GM10847 (cell line): ENCODE measurements around the gene GATA2.

ENCODE experiments used
- POLR2A ChIP-seq: IDR thresholded peaks from 2 replicates; pipeline ENCODE4 v1.6.1; 2011; ENCODE audit not compliant: insufficient read length; ENCODE audit errors: extremely low read depth

Gene GATA2

DNA sequence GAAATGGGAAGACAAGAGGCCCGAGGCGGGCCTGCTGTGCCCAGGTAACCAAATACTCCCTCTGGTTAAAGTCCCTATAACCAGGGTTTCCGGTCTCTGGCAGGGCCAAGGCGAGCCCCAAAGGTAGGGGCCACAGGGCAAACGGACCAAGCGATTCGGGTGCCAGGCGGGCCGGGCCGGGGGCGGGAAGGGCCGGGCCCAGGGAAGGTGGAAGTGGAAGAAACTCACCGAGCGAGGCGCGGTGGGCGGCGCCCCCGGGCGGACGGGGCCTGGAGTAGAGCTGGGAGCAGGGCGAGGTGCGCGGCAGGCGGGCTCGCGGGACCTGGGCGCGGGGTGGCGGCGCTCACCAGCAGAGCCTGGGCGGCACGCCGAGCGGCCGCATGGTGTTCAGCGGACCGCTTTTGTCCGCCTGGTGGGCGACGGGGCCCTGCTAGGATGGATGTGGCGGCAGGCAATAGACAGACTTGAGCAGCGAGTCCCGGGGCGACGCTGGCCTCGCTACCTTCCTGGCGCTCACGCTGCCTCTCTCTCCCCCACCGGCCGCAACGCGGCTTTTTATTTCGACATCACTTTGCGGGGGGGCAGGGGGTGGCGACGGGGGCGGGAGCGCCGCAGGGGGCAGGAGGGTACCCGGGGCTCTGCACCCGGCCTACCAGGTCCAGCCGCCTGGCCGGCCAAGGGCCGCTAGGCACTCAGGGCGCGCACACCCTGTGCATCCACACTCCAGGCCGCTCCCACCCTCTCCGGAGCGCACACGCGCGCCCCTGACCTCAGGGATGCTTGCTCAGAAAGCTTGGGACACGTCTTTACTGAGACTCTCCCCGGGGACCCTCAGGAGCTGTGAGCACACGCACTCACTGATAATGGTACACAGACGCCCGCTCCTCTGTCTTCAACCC lies at the start of gene GATA2:
Gene GATA2, minus strand, starts transcription at position 531 of the 899 bp plus-strand sequence. CDS start 6,170 bp downstream, outside the sequence.
- no peak for TF ChIP-seq POLR2A

DNA sequence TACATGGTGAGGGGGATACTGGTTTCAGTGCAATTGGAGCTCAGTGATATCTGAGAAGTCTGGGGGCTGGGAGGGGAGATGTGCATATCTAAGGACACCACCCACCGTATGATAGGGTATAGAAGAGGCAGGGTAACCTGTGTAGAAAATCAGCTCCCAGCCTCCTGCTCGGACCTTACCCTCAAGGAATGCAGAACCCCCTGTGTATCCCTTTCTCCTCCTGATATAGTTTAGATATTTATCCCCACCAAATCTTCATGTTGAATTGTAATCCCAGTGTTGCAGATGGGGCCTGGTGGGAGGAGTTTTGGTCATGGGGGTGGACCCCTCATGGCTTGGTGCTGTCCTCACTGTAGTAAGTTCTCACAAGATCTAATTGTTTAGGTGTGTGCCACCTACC lies 48.2 kb upstream of the GATA2 start:
- TF ChIP-seq POLR2A, result no peak

DNA sequence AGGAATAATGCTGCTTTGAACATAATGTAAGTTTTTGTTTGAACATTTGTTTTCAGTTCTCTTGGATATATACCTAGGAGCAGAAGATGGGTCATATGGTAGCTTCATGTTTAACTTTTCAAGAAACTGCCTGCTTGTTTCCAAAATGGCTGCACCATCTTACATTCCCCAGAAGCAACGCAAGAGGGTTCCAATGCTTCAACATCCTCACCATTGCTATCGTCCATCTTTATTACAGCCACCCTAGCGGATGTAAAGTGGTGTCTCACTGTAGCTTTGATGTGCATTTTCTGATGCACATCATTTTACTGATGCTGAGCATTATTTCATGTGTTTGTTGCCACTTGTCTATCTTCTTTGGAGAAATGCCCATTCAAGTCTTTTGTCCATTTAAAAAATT lies 46.4 kb upstream of the GATA2 start:
- no peak for TF ChIP-seq POLR2A

DNA sequence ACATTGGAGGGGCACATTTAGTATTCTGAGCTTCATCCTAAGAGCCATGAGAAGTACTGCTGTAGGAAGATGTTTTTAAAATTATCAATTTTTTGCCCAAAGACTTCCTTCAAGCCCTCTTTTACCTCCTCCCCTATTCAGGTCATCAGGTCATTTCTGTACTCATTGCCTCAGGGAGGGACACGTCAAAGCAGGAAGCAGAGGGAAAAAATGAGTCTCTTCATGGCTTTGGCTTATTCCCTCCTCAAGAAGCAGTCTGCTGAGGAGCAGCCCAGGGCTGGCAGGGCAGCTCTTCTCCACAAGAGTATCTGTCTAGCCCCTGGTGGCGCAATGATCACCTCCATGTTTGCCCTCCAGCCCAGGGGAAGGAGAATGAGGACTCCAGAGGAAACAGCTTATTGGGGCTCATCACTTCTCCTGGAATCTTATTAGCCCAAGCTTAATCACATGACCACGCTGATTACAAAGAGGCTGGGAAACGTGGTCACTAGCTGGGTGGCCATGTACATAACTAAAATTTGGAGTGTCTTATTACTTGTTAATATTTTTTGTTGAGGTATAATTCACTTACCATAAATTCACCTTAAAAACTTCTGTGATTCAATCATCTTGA lies 44.2 kb upstream of the GATA2 start:
- TF ChIP-seq POLR2A, result no peak

DNA sequence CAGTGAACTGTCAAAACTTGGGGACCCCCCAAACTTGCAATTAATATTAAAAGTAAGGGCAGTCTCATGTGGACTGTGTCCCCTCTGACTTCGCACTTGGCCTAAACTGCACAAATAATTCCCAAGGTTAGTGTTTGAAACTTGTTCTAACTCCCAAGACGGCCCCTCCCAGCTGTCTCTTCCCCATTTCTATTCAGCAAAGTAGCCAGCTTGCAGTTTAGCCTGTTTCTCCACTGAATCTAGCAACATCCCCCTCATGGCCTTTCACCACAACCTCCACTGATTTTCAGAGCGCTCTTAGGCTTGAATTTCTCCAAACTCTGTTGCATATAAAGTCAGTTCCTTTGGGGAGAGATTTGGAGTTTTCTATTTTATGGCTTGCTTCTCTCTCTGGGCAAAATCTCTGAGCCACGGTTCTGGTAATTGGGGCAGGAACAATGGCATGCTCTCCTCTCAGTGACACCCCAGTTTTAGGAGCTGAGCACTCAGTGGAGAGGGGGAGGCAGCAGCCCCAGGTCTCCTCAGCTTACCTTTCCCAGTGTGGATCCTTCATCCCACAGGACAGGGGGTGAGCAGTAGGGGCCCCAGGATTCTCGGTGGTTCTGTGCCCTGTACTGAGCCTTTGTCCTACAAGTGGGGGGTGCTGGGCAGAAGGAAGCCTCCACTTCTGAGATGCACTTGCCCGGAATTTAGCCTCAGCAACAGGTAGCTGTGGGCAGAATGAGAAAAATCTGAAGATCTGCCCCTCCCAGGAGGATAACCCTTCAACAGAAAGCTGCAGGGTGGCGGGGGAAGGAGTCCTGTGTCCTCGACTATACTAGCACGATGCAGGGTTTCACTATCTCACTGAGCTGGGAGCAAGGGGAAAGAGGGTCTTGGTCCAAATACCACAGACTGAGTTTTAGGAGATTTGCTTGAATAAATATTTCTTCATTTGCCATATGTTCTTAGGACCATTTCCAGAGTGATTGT lies 39.3 kb upstream of the GATA2 start:
- TF ChIP-seq POLR2A, result no peak

DNA sequence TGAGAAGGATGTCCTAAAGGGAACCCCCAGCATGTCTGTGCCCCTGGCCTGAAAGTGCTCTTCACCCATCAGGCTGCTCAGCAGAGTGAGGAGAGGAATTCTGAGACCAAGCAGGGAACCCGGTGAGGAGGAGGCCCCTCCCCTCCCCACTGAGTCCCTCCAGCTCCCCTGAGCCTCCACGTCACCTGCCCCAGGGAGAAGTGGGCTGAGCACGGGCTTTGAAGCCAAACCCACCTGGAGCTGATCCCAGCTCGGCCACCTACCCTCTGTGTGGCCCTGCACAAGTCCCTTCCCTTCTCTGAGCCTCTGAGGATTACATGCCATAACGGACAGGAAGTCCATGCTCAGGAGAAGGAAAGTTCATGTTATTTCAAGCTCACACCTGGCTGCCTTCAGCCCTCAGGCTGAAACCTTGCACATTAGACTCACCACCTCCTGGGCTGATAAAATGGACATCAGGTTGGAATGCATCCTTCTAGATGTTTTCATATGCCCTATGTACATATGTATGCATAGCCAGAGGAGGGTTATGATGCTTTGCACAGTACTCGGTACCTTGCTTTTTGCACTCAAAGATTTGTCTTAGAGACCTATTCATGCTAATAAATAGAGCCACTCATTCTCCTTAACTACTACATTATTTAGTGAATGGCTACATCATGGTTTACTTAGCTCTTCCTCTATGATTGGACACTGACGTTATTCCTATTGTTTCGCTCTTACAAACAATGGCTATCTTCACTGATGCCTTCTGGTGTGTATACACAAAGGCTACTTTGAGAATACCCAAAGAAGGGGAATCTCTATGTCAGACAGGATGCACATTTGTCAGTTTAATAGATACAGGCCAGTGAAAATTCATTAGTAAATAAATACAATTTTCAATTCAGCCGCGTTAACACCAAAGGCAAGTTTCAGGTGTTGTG lies 31.6 kb upstream of the GATA2 start:
- no peak for TF ChIP-seq POLR2A

DNA sequence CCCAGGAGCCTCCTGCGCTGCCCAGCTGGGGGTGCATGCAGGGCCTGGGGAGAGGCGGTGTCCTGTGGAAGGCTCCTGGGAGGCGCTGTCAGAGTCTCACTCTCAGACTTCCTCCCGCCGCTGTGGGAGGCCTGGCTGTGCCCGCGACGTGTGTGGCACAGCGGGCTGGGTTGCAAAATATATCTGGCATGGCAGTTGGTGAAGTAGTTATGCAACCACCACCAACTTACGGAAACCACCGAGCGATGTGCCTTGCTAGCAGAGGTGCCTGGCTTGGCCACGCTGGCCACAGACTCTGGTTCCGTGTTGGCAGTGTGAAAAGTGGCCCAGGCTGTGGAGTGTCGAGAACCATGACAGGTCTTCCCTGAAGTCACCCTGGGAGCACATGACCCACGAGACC lies 30.6 kb upstream of the GATA2 start:
- no peak for TF ChIP-seq POLR2A

DNA sequence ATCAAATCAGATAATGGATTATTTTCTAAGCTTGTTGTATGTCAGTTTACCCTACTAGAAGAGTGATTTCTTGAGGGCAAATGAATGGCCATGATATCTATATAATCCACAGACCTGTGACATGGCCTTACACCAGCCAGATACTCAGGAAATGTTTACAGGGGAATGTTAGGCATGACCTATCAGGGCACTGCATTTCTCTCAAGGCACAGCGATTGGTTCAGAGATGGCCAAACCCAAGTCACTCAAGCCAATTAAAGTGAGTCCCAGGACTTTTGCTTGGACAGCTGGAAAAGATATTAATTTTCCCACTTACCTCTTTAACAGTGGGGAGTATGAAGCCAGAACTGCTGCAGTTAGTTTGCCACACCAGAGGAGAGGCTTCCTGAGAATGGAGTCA lies 28.7 kb upstream of the GATA2 start:
- no peak for TF ChIP-seq POLR2A

DNA sequence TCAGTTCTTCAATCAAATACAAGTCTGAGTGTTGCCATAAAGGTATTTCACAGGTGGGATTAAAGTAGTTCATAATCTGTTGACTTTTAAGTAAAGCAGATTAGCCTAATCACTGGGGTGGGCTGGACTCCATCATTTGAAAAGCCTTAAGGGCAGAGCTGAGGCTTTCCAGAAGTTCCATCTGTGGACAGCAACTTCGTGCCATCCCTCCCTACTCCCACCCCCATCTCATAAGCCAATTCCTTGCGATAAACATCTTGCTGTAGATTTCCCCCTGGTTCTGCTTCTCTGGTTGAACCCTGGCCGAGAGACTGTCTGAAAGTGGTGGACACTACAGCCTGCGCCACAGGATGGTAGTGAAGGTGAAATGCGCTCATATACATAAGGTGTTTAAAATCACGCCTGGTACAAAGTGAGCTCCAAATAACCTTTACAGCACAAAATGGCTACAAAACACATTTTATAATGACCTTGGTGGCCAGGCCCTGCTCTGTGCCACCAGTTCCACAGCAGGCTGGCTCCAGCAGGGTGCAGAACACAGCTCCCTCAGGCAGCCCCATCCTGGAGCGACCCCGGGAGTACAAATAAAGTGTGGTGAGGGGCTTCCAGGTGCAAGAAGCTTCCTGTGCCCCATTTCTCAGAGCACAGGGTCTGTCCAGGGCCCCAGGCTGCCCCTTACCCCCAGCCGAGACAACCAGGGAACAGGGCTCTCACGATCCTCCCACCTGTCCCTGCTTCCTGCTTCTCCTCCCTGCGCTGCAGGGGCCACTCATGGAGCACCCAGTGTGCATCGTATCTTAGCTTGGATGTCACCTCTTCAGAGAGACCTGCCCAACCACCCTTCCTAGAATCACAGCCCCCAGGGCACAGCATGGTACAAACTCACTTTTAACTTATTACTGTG lies 25.8 kb upstream of the GATA2 start:
- TF ChIP-seq POLR2A, result no peak

DNA sequence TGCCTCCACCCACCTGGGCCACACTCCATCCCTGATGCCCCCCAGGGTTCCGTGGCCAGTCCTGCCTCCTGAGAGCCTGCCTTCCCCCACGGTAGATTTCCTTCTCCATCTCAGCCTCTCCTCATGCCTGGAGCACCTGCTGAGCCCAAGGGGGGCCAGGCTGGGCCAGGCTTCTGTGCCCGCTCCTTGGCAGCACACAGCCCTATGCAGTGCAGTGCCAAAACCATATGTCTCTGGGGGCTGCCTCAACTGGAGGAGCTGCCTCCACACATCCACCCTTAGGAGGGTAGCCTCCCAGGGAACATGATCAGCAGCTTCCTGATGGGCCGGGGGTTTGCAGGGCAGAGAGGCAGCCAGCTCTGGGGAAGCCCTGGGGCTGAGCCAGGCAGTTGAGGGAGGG lies 24.6 kb upstream of the GATA2 start:
- TF ChIP-seq POLR2A, result no peak

DNA sequence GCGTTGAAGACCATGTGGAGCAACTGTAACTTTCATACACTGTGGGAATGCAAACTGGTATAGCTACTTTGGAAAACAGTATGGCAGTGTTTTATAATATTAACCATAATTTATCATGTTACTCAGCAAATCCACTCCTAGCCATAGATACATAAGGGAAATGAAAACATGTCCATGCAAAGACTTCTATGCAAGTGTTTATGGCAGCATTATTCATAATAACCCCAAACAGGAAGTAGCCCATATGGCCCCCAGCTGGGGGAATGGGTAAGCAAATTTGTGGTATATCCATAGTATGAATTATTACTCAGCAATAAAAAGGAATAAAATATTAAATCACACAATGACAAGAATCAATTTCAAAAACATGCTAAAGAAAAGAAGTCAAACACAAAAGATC lies 23.0 kb upstream of the GATA2 start:
- no peak for TF ChIP-seq POLR2A

DNA sequence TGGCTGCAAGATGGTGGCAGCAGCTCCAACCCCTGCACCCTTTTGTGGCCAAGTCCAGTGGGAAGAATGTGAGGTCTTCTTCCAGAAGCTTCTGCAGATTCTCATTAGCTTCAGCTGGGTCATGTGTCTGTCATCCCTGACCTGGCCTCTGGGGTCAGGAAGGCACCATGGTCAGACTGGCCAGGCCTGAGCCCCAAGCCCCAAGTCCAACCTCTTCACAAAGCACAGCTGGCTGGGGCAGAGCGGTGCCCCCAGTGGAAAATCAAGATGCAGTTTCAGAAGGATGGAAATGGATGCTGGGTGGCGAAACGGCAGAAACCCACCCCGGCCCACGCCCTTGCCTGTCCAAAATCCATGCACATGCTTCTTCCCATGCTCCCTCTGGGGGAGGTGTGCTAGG lies 15.9 kb upstream of the GATA2 start:
- no peak for TF ChIP-seq POLR2A

DNA sequence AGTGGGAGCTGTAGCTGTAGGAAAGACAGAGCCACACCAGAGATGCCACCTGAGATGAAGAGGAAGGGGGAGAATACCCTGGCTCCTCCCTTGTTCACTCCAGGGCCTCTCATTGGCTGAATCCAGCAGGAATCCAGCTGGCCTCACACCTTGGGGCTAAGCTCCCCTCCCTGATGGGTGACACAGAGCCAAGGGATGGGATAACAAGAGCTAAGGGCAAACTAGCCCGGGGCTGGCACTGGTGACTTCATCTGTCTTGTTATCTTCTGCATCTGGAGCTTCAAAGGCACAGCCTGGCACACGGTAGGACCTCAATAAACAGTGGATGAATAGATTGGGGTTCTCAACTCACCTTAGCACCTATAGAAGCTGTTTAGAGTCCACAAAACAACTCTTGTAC lies 13.8 kb upstream of the GATA2 start:
- TF ChIP-seq POLR2A, result no peak
